ENCODE results near the gene RADIL.

The RADIL gene

GRCh38 chr7:4882169-4883032 is 1.1 kb downstream of the RADIL start:
- DNase-seq (ENCODE audit: low read depth), result no peak

- no peak for DNase-seq (ENCODE audit: low read depth)
These were observed 3.3 kb downstream of the RADIL start for GRCh38 chr7:4880218-4880617.

GRCh38 chr7:4879396-4880081 is 4.0 kb downstream of the RADIL start:
- no peak for DNase-seq (ENCODE audit: low read depth)

GRCh38 chr7:4878336-4879335 is 4.9 kb downstream of the RADIL start:
- no peak for DNase-seq (ENCODE audit: low read depth)

GRCh38 chr7:4876586-4876985 is 6.9 kb downstream of the RADIL start:
- DNase-seq (ENCODE audit: low read depth), result no peak

- no peak for DNase-seq (ENCODE audit: low read depth)
These were observed 8.1 kb downstream of the RADIL start for GRCh38 chr7:4875391-4875790.

- no peak for DNase-seq (ENCODE audit: low read depth)
These were observed 10.2 kb downstream of the RADIL start for GRCh38 chr7:4873071-4873944.

GRCh38 chr7:4871930-4872675 is 11.4 kb downstream of the RADIL start:
- DNase-seq (ENCODE audit: low read depth), result no peak

- no peak for DNase-seq (ENCODE audit: low read depth)
These were observed 12.3 kb downstream of the RADIL start for GRCh38 chr7:4871056-4871680.

GRCh38 chr7:4868493-4868892 is 15.0 kb downstream of the RADIL start:
- DNase-seq (ENCODE audit: low read depth), result no peak

GRCh38 chr7:4866528-4867496 is 16.7 kb downstream of the RADIL start:
- DNase-seq (ENCODE audit: low read depth), result no peak

- DNase-seq (ENCODE audit: low read depth), result no peak
These were observed 21.4 kb downstream of the RADIL start for GRCh38 chr7:4862156-4862555.

GRCh38 chr7:4861673-4862072 is 21.8 kb downstream of the RADIL start, which contains the start of gene PAPOLB:
TSS of gene PAPOLB (minus strand) at chr7:4862030. CDS start at chr7:4861810, 220 bp downstream.
- DNase-seq (ENCODE audit: low read depth), result no peak

- DNase-seq (ENCODE audit: low read depth), result no peak
These were observed 22.3 kb downstream of the RADIL start for GRCh38 chr7:4861227-4861626.

GRCh38 chr7:4857189-4857588 is 26.3 kb downstream of the RADIL start:
- no peak for DNase-seq (ENCODE audit: low read depth)

GRCh38 chr7:4856336-4857057 is 27.0 kb downstream of the RADIL start:
- DNase-seq (ENCODE audit: low read depth), result no peak

- no peak for DNase-seq (ENCODE audit: low read depth)
These were observed 28.6 kb downstream of the RADIL start for GRCh38 chr7:4854916-4855315.

Data from stimulated activated CD8-positive, alpha-beta memory T cell treated with anti-CD3 and anti-CD28 coated beads, Interleukin-12 subunit alpha, Interleukin-12 subunit beta, amount 100 ng/mL, for 1 hour (primary cell).